ENCODE measurements around the gene ATP5IF1. TPM values are rescaled to one million over a fixed set of nuclear protein-coding genes. Genes with fewer than 3 reads are reported as not detected.

ATP5IF1 gene
- polyA plus RNA-seq (2013, experiment 1 of 2): 620 TPM
- polyA plus RNA-seq (2013, experiment 2 of 2): 625 TPM

DNA sequence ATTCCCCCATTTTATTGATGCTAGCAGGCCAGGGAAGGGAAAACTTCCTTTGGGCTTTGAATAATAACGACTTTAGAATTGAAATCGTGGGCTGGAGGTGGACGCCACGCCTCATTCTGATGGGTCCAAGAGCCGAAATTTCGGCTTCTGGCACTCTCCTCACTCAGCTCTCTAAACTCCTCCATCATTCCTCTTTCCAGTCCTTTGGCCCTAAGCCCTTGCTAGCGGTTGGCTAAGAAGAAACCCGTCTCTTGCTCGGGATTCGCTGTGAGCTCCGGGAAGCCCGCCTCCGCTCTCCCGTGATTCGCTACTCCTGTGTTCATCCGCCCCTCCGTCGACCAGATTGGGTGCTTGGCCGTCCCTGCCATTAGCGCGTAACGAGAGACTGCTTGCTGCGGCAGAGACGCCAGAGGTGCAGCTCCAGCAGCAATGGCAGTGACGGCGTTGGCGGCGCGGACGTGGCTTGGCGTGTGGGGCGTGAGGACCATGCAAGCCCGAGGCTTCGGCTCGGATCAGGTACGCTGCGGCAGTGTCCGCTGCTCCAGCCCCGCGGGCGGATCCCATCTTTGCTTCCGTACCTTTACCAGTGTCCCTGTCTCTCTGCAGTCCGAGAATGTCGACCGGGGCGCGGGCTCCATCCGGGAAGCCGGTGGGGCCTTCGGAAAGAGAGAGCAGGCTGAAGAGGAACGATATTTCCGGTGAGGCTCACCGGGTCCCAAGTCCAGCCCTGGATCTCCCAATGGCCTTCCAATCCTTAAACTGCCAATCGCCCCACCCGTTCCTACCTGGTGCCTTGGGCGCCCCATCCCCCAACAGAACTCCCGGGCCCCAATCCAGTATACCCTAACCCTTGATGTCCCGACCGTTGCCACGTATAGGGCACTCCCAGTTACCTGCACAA lies at the start of gene ATP5IF1:
ATP5IF1 (plus strand) TSS at position 370 of the 901 bp plus-strand sequence; CDS start at position 430, 60 bp downstream.
- H4K5ac ChIP-seq (ENCODE audit: low read length): peak within 1 kb of the TSS; percentile 87
- H3K56ac ChIP-seq (ENCODE audit: low read length): peak within 1 kb of the TSS; percentile 99
- peak within 1 kb of the TSS; percentile 88 for H2BK5ac ChIP-seq (ENCODE audit: low read length)
- no peaks in the 10 kb centered on the region for H3K36me3 ChIP-seq (ENCODE audit: control insufficient read depth, insufficient read depth, low read length)
- peak within 1 kb of the TSS; percentile 97 for H3K9ac ChIP-seq (ENCODE audit: low read length)
- peak within 1 kb of the TSS; percentile 79 for H3K4me2 ChIP-seq (ENCODE audit: low read length)
- no peak within 1 kb of the TSS for H2BK120ac ChIP-seq (ENCODE audit: low read depth, low read length)
- H2AK5ac ChIP-seq (ENCODE audit: low read length): peak within 1 kb of the TSS; percentile 2
- H3K18ac ChIP-seq (ENCODE audit: low read length): no peak within 1 kb of the TSS
- no peak within 1 kb of the TSS for H3K27ac ChIP-seq (ENCODE audit: low read depth, low read length)
- no peak within 1 kb of the TSS for H2BK15ac ChIP-seq (replicated peaks; ENCODE audit: low read depth)
- H3K79me1 ChIP-seq (ENCODE audit: low read length): peaks cover 16% of the 10 kb centered on the region
- peaks cover 23% of the 10 kb centered on the region for H3K79me2 ChIP-seq (ENCODE audit: control insufficient read depth, insufficient read depth, low read length)
- H4K8ac ChIP-seq (ENCODE audit: low read depth, low read length): no peak within 1 kb of the TSS
- peak within 1 kb of the TSS; percentile 83 for H3K23ac ChIP-seq (ENCODE audit: low read length)
- no CpG with 5 or more reads among the region's 60 CpGs for WGBS (ENCODE audit: extremely low coverage, insufficient coverage, low lambda C conversion rate)
- H3K4me3 ChIP-seq (ENCODE audit: low read length): peak within 1 kb of the TSS; percentile 91
- DNase-seq: peak; percentile 99
- no peaks in the 10 kb centered on the region for H3K27me3 ChIP-seq (ENCODE audit: insufficient read depth, low read length, poor library complexity)
- H3K4me1 ChIP-seq (ENCODE audit: control insufficient read depth, low read depth, low read length): peaks cover 4% of the 10 kb centered on the region
- peak within 1 kb of the TSS; percentile 62 for H3K4ac ChIP-seq (ENCODE audit: low read depth, low read length)

DNA sequence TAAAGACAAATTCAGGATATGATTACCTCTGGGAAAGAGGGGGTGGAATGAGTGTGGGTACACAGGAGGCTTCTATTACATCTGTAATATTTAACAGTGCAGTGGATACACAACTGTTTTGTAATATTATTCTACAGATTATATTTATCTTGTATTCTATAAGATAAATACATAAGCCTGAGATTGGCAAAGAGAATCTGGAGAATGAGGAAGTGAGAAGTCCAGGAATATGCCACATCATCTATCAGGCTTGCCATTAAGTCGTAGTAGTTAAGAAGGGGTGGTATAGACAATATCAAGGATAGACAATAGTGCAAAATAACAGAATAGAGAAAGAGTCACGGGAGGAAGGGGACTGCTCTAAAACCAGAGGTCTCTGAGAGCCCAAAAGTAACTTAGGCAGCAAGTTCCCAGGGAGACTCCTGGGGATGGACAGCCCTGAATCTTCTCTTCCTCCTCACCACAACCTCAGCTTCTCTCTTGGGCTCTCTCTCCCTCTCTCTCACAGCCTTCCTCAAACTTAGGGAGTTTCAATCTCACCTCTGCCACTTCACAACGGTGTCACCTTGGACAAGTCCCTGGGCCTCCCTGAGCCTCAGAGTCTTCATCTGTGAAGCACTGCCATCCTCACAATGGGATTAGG lies 45.5 kb upstream of the ATP5IF1 start:
- H2BK120ac ChIP-seq (ENCODE audit: low read depth, low read length): no peak overlapping the region
- no peaks in the 10 kb centered on the region for H3K27me3 ChIP-seq (ENCODE audit: insufficient read depth, low read length, poor library complexity)
- H3K4ac ChIP-seq (ENCODE audit: low read depth, low read length): no peak overlapping the region
- no peaks in the 10 kb centered on the region for H3K36me3 ChIP-seq (ENCODE audit: control insufficient read depth, insufficient read depth, low read length)
- no peak overlapping the region for H3K4me2 ChIP-seq (ENCODE audit: low read length)
- no peak overlapping the region for H3K56ac ChIP-seq (ENCODE audit: low read length)
- no peak overlapping the region for H2AK5ac ChIP-seq (ENCODE audit: low read length)
- no peaks in the 10 kb centered on the region for H3K4me1 ChIP-seq (ENCODE audit: control insufficient read depth, low read depth, low read length)
- no peak overlapping the region for H2BK15ac ChIP-seq (replicated peaks; ENCODE audit: low read depth)
- H4K8ac ChIP-seq (ENCODE audit: low read depth, low read length): no peak overlapping the region
- H4K5ac ChIP-seq (ENCODE audit: low read length): no peak overlapping the region
- H2BK5ac ChIP-seq (ENCODE audit: low read length): no peak overlapping the region
- no peak overlapping the region for H3K9ac ChIP-seq (ENCODE audit: low read length)
- H3K79me1 ChIP-seq (ENCODE audit: low read length): no peaks in the 10 kb centered on the region
- no CpG with 5 or more reads among the region's 3 CpGs for WGBS (ENCODE audit: extremely low coverage, insufficient coverage, low lambda C conversion rate)
- H3K27ac ChIP-seq (ENCODE audit: low read depth, low read length): no peak overlapping the region
- no peak overlapping the region for H3K18ac ChIP-seq (ENCODE audit: low read length)
- no peak for DNase-seq
- no peak overlapping the region for H3K4me3 ChIP-seq (ENCODE audit: low read length)
- no peaks in the 10 kb centered on the region for H3K79me2 ChIP-seq (ENCODE audit: control insufficient read depth, insufficient read depth, low read length)
- H3K23ac ChIP-seq (ENCODE audit: low read length): no peak overlapping the region

DNA sequence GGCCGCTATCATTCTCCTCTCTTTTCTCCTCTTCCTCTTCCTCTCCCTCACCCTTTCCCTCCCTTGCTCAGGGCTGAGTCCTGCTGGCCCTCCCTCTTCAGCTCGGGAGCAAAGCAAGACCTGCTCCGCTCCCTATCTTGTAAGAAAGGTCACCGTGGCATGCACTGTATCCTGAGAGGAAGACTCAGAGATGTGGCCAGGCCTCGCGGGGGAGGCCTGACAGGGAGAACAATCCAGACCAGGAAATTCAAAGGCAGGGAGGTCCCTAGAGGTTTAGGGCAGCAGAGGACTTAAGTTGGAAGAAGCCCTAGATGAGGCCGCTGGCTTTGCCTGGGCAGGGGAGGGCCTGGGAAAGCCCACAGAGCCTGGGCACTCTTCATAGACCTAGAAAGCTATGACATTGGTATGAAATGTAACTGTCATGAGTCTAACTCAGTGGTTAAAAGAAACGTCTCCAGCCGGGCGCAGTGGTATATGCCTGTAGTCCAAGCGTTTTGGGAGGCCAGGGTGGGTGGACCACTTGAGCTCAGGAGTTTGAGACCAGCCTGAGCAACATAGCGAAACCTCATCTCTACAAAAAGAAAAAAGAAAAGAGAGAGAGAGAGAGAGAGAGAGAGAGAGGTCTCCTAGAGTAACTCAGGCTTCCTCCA lies 44.8 kb upstream of the ATP5IF1 start:
- H3K27ac ChIP-seq (ENCODE audit: low read depth, low read length): no peak overlapping the region
- no CpG with 5 or more reads among the region's 12 CpGs for WGBS (ENCODE audit: extremely low coverage, insufficient coverage, low lambda C conversion rate)
- no peak overlapping the region for H2BK5ac ChIP-seq (ENCODE audit: low read length)
- H4K8ac ChIP-seq (ENCODE audit: low read depth, low read length): no peak overlapping the region
- no peak overlapping the region for H2BK120ac ChIP-seq (ENCODE audit: low read depth, low read length)
- H3K18ac ChIP-seq (ENCODE audit: low read length): no peak overlapping the region
- H3K4me3 ChIP-seq (ENCODE audit: low read length): no peak overlapping the region
- H3K23ac ChIP-seq (ENCODE audit: low read length): no peak overlapping the region
- H4K5ac ChIP-seq (ENCODE audit: low read length): no peak overlapping the region
- H3K4ac ChIP-seq (ENCODE audit: low read depth, low read length): no peak overlapping the region
- H3K4me2 ChIP-seq (ENCODE audit: low read length): no peak overlapping the region
- no peaks in the 10 kb centered on the region for H3K36me3 ChIP-seq (ENCODE audit: control insufficient read depth, insufficient read depth, low read length)
- H2AK5ac ChIP-seq (ENCODE audit: low read length): no peak overlapping the region
- H2BK15ac ChIP-seq (replicated peaks; ENCODE audit: low read depth): no peak overlapping the region
- H3K56ac ChIP-seq (ENCODE audit: low read length): no peak overlapping the region
- no peaks in the 10 kb centered on the region for H3K4me1 ChIP-seq (ENCODE audit: control insufficient read depth, low read depth, low read length)
- H3K9ac ChIP-seq (ENCODE audit: low read length): no peak overlapping the region
- DNase-seq: no peak
- no peaks in the 10 kb centered on the region for H3K79me1 ChIP-seq (ENCODE audit: low read length)
- no peaks in the 10 kb centered on the region for H3K79me2 ChIP-seq (ENCODE audit: control insufficient read depth, insufficient read depth, low read length)
- no peaks in the 10 kb centered on the region for H3K27me3 ChIP-seq (ENCODE audit: insufficient read depth, low read length, poor library complexity)

DNA sequence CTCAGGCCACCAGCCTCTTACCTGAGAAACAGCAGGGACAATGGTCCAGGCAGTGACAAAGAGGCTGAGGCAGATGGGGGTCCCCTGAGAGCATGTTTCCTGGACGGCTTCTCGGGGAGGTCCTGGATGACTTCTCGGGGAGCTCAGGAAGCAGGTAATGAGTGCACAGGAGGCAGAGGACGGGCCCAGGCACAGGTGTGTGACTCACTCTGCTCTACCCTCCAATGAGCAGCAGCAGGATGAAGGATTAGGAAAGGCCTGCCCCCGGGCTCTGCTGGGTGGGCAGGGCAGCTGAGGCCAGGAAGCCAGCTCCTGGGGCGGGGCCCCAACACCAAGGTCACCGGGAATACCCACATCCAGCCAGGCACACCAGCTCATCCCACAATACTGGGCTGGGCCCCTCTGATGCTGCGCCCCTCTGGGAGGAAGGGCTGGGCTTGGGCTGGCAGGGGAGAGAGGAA lies 42.2 kb upstream of the ATP5IF1 start:
- no peak overlapping the region for H3K23ac ChIP-seq (ENCODE audit: low read length)
- no peak overlapping the region for H3K56ac ChIP-seq (ENCODE audit: low read length)
- no peaks in the 10 kb centered on the region for H3K27me3 ChIP-seq (ENCODE audit: insufficient read depth, low read length, poor library complexity)
- H3K4me2 ChIP-seq (ENCODE audit: low read length): no peak overlapping the region
- no peak overlapping the region for H4K8ac ChIP-seq (ENCODE audit: low read depth, low read length)
- no peaks in the 10 kb centered on the region for H3K79me2 ChIP-seq (ENCODE audit: control insufficient read depth, insufficient read depth, low read length)
- no peak overlapping the region for H3K18ac ChIP-seq (ENCODE audit: low read length)
- no peak overlapping the region for H4K5ac ChIP-seq (ENCODE audit: low read length)
- no peaks in the 10 kb centered on the region for H3K36me3 ChIP-seq (ENCODE audit: control insufficient read depth, insufficient read depth, low read length)
- no peak overlapping the region for H2AK5ac ChIP-seq (ENCODE audit: low read length)
- no peak overlapping the region for H3K9ac ChIP-seq (ENCODE audit: low read length)
- H3K4me3 ChIP-seq (ENCODE audit: low read length): no peak overlapping the region
- no peak overlapping the region for H2BK120ac ChIP-seq (ENCODE audit: low read depth, low read length)
- WGBS (ENCODE audit: extremely low coverage, insufficient coverage, low lambda C conversion rate): no CpG with 5 or more reads among the region's 8 CpGs
- H3K4me1 ChIP-seq (ENCODE audit: control insufficient read depth, low read depth, low read length): no peaks in the 10 kb centered on the region
- no peak overlapping the region for H2BK5ac ChIP-seq (ENCODE audit: low read length)
- H3K4ac ChIP-seq (ENCODE audit: low read depth, low read length): no peak overlapping the region
- no peak overlapping the region for H2BK15ac ChIP-seq (replicated peaks; ENCODE audit: low read depth)
- no peaks in the 10 kb centered on the region for H3K79me1 ChIP-seq (ENCODE audit: low read length)
- no peak overlapping the region for H3K27ac ChIP-seq (ENCODE audit: low read depth, low read length)
- peak; percentile 75 for DNase-seq

DNA sequence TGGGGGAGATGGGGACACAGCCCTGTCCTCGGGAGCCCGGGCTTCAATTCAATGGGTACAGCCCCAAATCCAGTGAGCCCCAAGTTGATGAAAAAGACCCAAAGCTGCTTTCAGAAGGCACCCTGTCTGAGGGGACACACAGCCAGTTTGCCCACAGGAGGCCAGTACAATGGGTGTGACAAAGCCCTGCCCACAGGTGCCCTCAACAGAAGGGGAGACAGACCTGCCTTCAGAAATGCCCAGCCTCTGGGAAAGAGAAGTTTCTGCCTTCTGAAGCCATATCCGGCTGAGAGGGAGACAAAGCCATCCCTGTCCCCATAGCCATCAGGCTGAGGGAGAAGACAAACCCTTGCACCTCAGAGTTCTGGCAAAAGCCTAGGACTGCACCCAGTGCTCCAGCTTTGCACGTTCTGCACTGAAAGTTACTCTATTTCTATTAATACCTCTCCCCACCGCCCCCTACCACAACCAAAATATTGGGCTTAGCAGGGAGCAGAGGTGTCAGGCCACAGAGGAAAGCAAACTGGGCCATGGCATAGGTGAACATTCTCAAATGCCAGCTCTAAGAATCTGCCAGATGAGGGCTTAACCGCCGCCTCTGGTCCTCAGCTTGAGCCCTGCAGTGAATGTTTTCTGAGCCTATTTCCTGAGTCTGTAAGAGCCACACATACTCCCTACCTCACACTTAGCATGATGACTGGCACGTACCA lies 41.4 kb upstream of the ATP5IF1 start:
- Histone ChIP-seq H3K4me2 (ENCODE audit: low read length) (no peak overlapping the region), H2BK120ac (ENCODE audit: low read depth, low read length) (no peak overlapping the region), H4K5ac (ENCODE audit: low read length) (no peak overlapping the region), H3K79me1 (ENCODE audit: low read length) (no peaks in the 10 kb centered on the region), H3K27me3 (ENCODE audit: insufficient read depth, low read length, poor library complexity) (no peaks in the 10 kb centered on the region), H3K4me3 (ENCODE audit: low read length) (no peak overlapping the region), H3K56ac (ENCODE audit: low read length) (no peak overlapping the region), H3K18ac (ENCODE audit: low read length) (no peak overlapping the region), H3K4me1 (ENCODE audit: control insufficient read depth, low read depth, low read length) (no peaks in the 10 kb centered on the region), H3K36me3 (ENCODE audit: control insufficient read depth, insufficient read depth, low read length) (no peaks in the 10 kb centered on the region), H3K23ac (ENCODE audit: low read length) (no peak overlapping the region), H2BK5ac (ENCODE audit: low read length) (no peak overlapping the region), H2BK15ac (replicated peaks; ENCODE audit: low read depth) (no peak overlapping the region), H3K79me2 (ENCODE audit: control insufficient read depth, insufficient read depth, low read length) (no peaks in the 10 kb centered on the region), H3K4ac (ENCODE audit: low read depth, low read length) (no peak overlapping the region), H4K8ac (ENCODE audit: low read depth, low read length) (no peak overlapping the region), H3K9ac (ENCODE audit: low read length) (no peak overlapping the region), H3K27ac (ENCODE audit: low read depth, low read length) (no peak overlapping the region), H2AK5ac (ENCODE audit: low read length) (no peak overlapping the region)
- WGBS (ENCODE audit: extremely low coverage, insufficient coverage, low lambda C conversion rate): no CpG with 5 or more reads among the region's 8 CpGs
- DNase-seq: no peak

All from mesendoderm (in vitro differentiated cells).